Right lobe of liver (tissue), 6 donors: Measurements from ENCODE around the gene SPI1. TPM values are rescaled to one million over a fixed set of nuclear protein-coding genes. Genes with fewer than 3 reads are reported as not detected.

ENCODE experiments used
- ATAC-seq, 4 donors: fragments of 200-7000 bp; cut with Tn5 transposase; one replicate each; pipeline ENCODE4 v1.9.1; 2020; ENCODE audit warnings: mild to moderate bottlenecking in 4 of 4, moderate library complexity in 4 of 4
- DNase-seq, 3 donors: peaks; one replicate each; pipeline ENCODE4 v3.0.0-alpha.2; 2020
- H3K27ac ChIP-seq, 3 donors: fragments of 200-600 bp; one replicate each; pipeline ENCODE4 v1.8.0; 2022
- H3K27me3 ChIP-seq, 2 donors: fragments of 200-600 bp; one replicate each; pipeline ENCODE4 v1.8.0; 2022
- H3K36me3 ChIP-seq, 4 donors: fragments of 200-600 bp; sonication (generic) in 1 of 4; one replicate each; pipeline versions ENCODE4 v1.5.1 to v1.8.0; 2017 to 2022; ENCODE audit warnings: control low read depth in 1 of 4
- H3K4me1 ChIP-seq, 4 donors: fragments of 200-600 bp; sonication (generic) in 1 of 4; one replicate each; pipeline versions ENCODE4 v1.5.1 to v1.8.0; 2017 to 2022; ENCODE audit warnings: control low read depth in 1 of 4
- H3K4me3 ChIP-seq, 3 donors: fragments of 200-600 bp; one replicate each; pipeline ENCODE4 v1.8.0; 2022
- H3K9me3 ChIP-seq, 4 donors: fragments of 200-600 bp; sonication (generic) in 1 of 4; one replicate each; pipeline versions ENCODE4 v1.5.1 to v1.8.0; 2017 to 2022; ENCODE audit warnings: control low read depth in 1 of 4
- POLR2A ChIP-seq: fragments of 450-650 bp; IDR thresholded peaks from one replicate; pipeline ENCODE4 v1.6.1; 2017; ENCODE audit warnings: antibody characterized with exemption, mild to moderate bottlenecking
- WGBS: methylation state at CpG from one replicate; pipeline ENCODE4 v1.1.6; 2018; ENCODE audit warnings: low coverage, low lambda C conversion rate; ENCODE audit not compliant: insufficient coverage; ENCODE audit errors: missing lambda C conversion rate; 5-methylcytosine and 5-hydroxymethylcytosine counted together
- intact Hi-C, 2 donors: fragments of 100-400 bp; cut with DNase I; formaldehyde crosslinking; loops; one replicate each; pipeline versions ENCODE4 v1.11.2 to v1.14.1; 2022
- total RNA-seq, 6 experiments: library from RNA; depleted of rRNA in 2 of 6; stranded (reverse); fragments of >200 nt in 2 of 6; fragmentation: NEBNext Ultra II Directional in 3 of 6; extraction: Animal tissue kit (Norgen Biotek cat#: 25700) in 3 of 6; gene quantifications; one replicate each; pipeline versions ENCODE4 v1.1.0 to v1.2.4, GENCODE V29; 2016 to 2023
- TF ChIP-seq, protein P1 (sequence below), 4 donors: fragments of 200-600 bp in 3 of 4; fragments of 450-650 bp in 1 of 4; IDR thresholded peaks; one replicate each; pipeline versions ENCODE4 v1.5.1 to v1.8.0; 2016 to 2022; ENCODE audit warnings: antibody characterized with exemption in 4 of 4, mild to moderate bottlenecking in 2 of 4
- donor health status: DM: no; HTN: yes; CAD: no.
- donor health status: DM: no; HTN: no; CAD: no.
- donor health status: DM: no; HTN: no; CAD: no.
- donor health status: DM: no; HTN: yes; CAD: no.
- donor health status: DM: no; HTN: yes; CAD: no.

Gene SPI1
- total RNA-seq, 6 experiments from 2014 or later: 7.5 to 29.1 (median 10.1) TPM

GRCh38 chr11:47372422-47372821 lies 5.9 kb downstream of the SPI1 start:
- Histone ChIP-seq H3K4me3 (no peak overlapping the region), H3K27ac (no peak overlapping the region), H3K4me1 (peaks cover 0 to 2% (median 0%) of the 10 kb centered on the region in 4 donors), H3K36me3 (no peaks in the 10 kb centered on the region), H3K9me3 (no peaks in the 10 kb centered on the region), H3K27me3 (no peaks in the 10 kb centered on the region)
- ATAC-seq (no peak), DNase-seq (no peak)
- TF ChIP-seq, protein P1, sequence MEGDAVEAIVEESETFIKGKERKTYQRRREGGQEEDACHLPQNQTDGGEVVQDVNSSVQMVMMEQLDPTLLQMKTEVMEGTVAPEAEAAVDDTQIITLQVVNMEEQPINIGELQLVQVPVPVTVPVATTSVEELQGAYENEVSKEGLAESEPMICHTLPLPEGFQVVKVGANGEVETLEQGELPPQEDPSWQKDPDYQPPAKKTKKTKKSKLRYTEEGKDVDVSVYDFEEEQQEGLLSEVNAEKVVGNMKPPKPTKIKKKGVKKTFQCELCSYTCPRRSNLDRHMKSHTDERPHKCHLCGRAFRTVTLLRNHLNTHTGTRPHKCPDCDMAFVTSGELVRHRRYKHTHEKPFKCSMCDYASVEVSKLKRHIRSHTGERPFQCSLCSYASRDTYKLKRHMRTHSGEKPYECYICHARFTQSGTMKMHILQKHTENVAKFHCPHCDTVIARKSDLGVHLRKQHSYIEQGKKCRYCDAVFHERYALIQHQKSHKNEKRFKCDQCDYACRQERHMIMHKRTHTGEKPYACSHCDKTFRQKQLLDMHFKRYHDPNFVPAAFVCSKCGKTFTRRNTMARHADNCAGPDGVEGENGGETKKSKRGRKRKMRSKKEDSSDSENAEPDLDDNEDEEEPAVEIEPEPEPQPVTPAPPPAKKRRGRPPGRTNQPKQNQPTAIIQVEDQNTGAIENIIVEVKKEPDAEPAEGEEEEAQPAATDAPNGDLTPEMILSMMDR (IDR thresholded peaks at IDR 0.05): no peak
- TF ChIP-seq POLR2A: no peak
- WGBS: 79% methylated on average over 7 of the region's 7 CpGs
- intact Hi-C loops: loop anchor here in 1 of 2 donors (10.0 kb wide), 1 partner anchor 52 kb away; the partner anchor contains the start of gene PSMC3

GRCh38 chr11:47369676-47370075 lies 8.7 kb downstream of the SPI1 start:
- no peaks in the 10 kb centered on the region for H3K36me3 ChIP-seq
- no peaks in the 10 kb centered on the region for H3K27me3 ChIP-seq
- intact Hi-C loops: loop anchor here in 1 of 2 donors (10.0 kb wide), 1 partner anchor 55 kb away; the partner anchor contains the start of gene PSMC3
- no peak overlapping the region for H3K27ac ChIP-seq
- TF ChIP-seq, protein P1 (IDR thresholded peaks at IDR 0.05): no peak
- TF ChIP-seq POLR2A: no peak
- peaks cover 0 to 2% (median 0%) of the 10 kb centered on the region in 4 donors for H3K4me1 ChIP-seq
- WGBS: 19% methylated on average over 1 of the region's 3 CpGs
- ATAC-seq: no peak
- no peak for DNase-seq
- no peak overlapping the region for H3K4me3 ChIP-seq
- H3K9me3 ChIP-seq: no peaks in the 10 kb centered on the region

DNA sequence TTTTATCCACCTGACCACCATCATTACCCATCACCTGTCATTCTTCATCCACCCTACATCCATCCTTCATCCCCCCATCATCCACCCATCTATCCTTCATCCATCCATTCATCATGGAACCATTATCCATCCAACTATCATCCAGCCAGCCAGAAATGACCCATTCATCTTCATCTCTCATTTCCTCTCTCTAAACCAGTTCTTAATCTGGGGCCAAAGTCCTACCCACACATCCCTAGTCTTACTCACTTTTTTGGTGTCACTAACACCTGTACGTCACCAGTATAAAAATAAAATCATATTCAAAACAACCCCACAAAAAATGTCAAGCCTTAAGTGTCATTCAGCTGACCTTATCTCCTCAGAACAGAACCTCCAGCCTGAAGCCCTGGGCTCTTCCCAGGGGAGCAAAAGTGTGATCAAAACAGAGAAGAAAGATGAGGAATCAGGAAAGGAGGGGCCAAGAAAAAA lies 12.3 kb downstream of the SPI1 start:
- 38% methylated on average over 1 of the region's 1 CpG for WGBS
- Histone ChIP-seq H3K4me1 (no peaks in the 10 kb centered on the region), H3K36me3 (no peaks in the 10 kb centered on the region), H3K27ac (no peak overlapping the region), H3K9me3 (no peaks in the 10 kb centered on the region), H3K27me3 (no peaks in the 10 kb centered on the region), H3K4me3 (no peak overlapping the region)
- intact Hi-C loops: no loop called here
- ATAC-seq: no peak
- TF ChIP-seq, protein P1 (IDR thresholded peaks at IDR 0.05): no peak
- TF ChIP-seq POLR2A: no peak
- no peak for DNase-seq

GRCh38 chr11:47361419-47361818 lies 16.9 kb downstream of the SPI1 start:
- peak in 1 of 3 donors; percentile 32 for DNase-seq
- Histone ChIP-seq H3K4me1 (no peaks in the 10 kb centered on the region), H3K27ac (no peak overlapping the region), H3K9me3 (no peaks in the 10 kb centered on the region), H3K36me3 (no peaks in the 10 kb centered on the region), H3K27me3 (no peaks in the 10 kb centered on the region), H3K4me3 (no peak overlapping the region)
- 87% methylated on average over 3 of the region's 13 CpGs for WGBS
- TF ChIP-seq, protein P1 (IDR thresholded peaks at IDR 0.05): no peak
- TF ChIP-seq POLR2A: no peak
- intact Hi-C loops: no loop called here
- ATAC-seq: no peak
